ENCODE data around the gene ADAM17.
"Not testable (repeated sequence)": the region's sequence is repeated elsewhere in the genome, so short reads cannot be mapped to it uniquely, and the experiment has no call there.

Gene ADAM17

DNA sequence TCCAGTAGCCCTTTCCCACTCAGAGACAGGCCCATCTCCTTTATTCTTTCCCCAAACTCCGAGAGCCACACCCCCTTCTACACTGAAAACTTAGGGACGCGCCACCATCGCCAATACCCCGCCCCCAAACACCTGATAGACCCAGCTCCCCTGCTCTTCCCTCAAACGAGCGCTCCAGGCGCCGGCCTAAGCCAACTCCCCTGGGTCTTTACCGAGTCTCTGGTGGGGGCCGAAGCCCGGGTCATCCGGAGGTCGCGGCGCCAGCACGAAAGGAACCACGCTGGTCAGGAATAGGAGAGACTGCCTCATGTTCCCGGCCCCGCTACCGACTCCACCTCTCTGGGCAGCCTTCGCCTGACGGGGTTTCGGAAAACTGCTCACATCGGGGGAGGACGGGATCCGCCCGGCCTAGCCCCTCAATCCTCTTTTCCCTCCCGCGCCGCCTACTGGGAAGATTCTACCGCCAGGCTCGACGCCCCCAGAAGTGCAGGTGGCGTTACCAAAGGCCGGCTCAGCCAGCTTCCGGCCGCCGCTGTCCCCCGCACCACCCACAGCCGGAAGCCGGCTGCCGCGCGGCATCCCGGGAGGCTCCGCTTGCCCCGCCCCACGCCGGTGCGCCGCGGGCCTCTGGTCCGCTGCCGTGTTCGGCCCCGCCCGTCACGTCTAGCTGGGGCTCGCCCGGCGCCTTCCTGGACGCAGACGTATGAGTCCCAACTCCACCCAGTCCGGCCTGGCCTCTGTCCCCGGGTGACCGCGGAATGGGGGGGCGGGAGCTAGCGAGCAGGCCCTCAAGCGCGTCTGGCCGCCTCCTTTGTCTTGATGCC, at the start of gene ADAM17:
Gene ADAM17, minus strand, starts transcription at position 534 of the 824 bp plus-strand sequence. Its CDS starts 225 bp downstream, at position 309.
- DNase-seq: peak; percentile 97

DNA sequence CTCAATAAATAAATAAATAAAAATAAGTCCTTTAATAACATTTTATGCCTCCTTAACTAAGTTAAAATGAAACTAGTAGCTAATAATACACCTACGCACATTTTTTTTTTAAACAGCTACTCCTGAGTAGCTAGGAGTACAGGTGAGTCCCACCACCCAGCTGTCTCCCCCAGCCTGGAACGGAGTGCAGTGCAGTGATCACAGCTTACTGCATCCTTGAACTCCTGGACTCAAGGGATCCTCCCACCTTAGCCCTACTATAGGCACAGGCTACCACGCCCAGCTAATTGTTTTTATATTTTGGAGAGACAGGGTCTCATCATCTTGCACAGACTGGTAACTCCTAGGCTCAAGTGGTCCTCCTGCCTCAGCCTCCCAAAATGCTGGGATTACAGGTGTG, 46.8 kb upstream of the ADAM17 start:
- no peak for DNase-seq

GRCh38 chr2:9601397-9601796, 45.8 kb upstream of the ADAM17 start:
- DNase-seq: no peak

GRCh38 chr2:9599430-9599829, 43.8 kb upstream of the ADAM17 start:
- DNase-seq: no peak

DNA sequence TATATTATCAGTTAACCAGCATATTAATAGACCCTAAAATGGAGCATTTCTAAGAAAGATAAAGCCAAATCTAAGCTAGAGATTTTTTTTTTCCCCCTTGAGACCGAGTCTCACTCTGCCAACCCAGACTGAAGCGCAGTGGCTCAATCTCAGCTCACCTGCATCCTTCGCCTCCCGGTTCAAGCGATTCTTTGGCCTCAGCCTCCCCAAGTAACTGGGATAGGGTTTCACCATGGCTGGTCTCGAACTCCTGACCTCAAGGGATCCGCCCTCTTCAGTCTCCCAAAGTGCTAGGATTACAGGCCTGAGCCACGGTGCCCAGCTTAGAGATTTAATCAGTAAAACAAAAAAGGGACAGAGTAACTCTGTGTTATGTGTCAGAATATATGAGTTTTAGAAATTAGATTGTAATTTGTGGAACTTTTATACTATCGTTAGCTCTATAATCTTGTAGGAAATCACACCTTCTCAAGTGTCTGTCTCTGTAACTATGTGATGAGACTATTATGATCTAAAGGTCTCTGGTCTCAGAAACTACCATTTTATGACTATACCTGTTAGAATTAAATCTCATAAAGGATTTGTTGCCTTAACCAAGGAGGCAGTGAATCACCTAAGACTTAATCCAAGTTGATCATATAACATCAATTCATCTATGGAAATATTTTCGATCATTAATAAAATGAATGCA, 41.1 kb upstream of the ADAM17 start:
- no peak for DNase-seq

DNA sequence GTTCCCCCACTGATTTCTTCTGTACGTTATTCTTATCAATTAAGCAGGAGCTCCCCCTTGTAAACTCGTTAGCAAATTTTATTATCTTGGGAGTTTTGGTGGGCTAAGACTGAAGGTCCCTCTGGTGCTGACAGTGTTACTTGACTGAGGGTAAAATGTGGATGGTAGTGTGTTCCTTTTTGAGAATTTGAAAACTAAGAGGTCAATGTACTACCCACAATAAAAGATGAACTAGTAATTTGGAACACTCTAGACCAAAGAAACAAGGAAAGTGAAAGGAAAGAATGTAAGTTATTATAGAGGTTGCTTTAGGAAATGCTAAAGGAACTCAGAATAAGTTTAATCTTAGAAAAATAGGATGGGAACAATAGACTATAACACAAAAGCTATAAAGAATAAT, 40.1 kb upstream of the ADAM17 start:
- DNase-seq: no peak

GRCh38 chr2:9595256-9595655, 39.6 kb upstream of the ADAM17 start:
- not testable (repeated sequence) for DNase-seq

DNA sequence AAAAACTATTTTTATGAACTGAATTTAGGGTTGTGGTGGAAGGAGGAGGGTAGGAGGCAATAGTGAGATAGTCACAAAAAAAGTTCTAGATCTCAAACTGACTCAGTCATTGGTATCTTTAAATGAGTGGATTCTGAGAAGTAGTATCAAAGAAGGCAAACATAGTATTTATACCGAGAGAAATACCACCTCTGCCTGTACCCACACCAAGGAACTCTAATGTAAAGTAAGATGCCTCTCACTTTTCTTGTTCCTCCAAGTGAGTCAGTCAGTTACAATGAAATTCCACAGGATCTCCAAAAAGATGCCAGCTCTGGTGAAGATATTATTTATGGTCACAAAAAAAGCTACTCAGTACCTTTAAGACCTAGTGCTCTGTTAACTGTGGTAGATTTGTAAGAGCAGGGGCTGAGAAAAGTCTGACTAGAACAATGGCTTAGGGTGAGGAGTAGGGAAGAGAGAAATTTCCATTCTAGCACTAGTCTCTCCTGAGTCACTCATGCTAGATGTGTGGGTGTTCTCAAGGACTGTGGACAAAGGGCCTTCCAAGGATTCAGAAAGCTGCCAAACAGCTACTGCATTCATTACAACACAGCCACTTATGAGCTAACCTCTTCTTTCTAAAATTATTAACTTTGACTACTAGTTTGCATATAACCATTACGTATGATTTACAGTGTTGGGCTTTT, 38.9 kb upstream of the ADAM17 start:
- DNase-seq: peak; percentile 5

DNA sequence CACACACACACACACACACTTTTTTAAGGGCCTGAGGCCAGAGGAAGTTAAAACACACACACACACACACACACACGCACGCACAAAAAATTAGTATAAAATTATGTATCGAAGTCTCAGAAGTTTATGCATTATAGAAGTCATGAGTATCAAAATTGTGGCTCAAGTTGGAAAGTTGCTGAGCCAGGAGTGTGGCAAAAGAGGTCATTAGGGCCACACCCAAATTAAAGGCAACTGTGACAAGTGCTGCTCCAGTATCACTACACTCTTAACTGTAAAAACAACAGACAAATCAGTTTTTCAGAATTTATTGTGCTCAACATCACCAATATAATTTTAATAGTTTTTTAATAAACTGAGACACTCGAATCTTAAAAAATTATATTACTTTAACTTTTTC, 38.3 kb upstream of the ADAM17 start:
- DNase-seq: no peak

- no peak for DNase-seq
Measured at GRCh38 chr2:9592699-9593098, 37.1 kb upstream of the ADAM17 start.

- DNase-seq: no peak
Measured at GRCh38 chr2:9590641-9591040, 35.0 kb upstream of the ADAM17 start.

DNA sequence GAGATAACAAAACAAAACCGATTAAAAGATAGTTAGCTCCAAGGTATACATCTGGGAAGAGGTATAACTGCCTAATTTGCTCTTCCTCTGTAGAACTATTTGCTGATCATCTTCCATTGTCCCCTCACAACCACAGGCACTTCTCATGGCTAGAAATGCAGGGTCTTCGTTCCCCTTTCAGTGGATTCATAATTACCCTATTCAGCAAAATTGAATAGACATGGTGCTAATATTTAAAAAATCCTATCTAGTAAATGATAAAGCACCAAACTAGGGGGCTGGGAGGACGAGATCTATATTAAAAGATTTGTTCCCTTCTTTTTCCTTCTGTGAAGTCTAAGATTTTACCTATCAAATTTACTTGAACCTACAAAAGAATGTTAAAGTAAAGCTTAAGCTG, 30.8 kb upstream of the ADAM17 start:
- no peak for DNase-seq

GRCh38 chr2:9585486-9585885, 29.9 kb upstream of the ADAM17 start:
- DNase-seq: no peak

- not testable (repeated sequence) for DNase-seq
Measured at GRCh38 chr2:9584902-9585301, 29.3 kb upstream of the ADAM17 start.

DNA sequence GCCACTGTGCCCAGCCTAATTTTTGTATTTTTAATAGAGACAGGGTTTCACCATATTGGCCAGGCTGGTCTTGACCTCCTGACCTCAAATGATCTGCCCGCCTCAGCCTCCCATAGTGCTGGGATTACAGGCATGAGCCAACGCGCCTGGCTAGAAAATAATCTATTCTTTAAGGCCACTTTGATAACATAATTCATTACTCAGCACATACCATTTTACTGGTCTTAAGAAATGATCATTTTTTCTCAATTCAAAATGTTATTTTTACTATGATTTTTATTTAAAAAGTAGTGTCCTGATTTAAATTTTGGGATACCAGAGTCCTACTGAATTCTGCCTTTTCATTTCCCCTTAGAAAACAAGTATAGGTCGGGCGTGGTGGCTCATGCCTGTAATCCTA, 27.0 kb upstream of the ADAM17 start:
- no peak for DNase-seq

DNA sequence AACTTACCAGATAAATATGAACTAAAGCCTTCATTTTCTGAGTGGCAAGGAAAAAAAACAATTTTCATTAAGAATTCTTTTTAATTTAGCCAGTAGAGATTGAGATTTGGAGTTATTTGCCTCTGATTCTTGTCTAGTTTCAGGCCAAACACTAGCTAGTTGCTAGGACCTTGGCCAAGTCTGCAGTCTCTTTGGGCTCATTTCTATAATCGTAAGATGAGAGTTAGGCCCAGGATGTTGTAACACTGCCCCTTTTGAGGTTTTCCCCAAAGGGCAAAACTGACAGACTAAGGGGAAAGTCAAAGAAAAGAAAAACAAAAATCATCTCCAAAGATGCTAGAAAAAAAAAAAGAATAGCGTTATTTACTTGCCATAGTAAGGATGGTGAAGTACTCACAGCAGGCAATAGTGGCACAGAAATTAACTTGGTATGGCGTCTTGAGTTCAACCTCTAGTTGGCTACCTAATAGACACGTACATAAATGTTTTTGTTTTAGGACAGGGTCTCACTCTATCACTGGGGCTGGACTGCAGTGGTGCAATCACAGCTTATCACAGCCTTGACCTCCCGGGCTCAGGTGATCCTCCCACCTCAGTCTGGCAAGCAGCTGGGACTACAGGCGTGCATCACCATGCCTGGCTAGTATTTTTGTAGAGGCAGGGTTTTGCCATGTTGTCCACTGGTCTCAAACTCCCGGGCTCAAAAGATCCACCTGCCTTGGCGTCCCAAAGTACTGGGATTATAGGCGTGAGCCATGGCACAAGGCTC, 23.0 kb upstream of the ADAM17 start:
- DNase-seq: no peak

DNA sequence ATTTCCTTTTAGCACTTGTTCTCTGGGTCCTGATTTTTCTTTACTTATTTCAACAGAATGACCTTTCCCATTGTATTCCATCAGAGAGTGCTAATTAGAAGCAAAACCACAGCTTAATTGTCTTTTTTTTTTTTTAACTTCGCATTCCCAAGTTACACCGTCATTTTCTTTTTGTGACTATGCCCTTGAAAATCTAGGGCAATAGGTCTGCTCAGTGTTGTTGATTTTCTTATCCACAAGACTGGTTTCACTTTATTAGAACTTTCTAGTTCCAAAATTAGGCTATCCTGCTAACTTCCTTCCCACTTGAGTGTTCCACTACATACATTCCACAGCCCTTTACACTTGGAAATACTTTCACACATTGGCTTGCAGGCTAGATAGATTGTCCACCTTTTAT, 18.7 kb upstream of the ADAM17 start:
- no peak for DNase-seq

- no peak for DNase-seq
Measured at GRCh38 chr2:9573840-9574239, 18.2 kb upstream of the ADAM17 start.

DNA sequence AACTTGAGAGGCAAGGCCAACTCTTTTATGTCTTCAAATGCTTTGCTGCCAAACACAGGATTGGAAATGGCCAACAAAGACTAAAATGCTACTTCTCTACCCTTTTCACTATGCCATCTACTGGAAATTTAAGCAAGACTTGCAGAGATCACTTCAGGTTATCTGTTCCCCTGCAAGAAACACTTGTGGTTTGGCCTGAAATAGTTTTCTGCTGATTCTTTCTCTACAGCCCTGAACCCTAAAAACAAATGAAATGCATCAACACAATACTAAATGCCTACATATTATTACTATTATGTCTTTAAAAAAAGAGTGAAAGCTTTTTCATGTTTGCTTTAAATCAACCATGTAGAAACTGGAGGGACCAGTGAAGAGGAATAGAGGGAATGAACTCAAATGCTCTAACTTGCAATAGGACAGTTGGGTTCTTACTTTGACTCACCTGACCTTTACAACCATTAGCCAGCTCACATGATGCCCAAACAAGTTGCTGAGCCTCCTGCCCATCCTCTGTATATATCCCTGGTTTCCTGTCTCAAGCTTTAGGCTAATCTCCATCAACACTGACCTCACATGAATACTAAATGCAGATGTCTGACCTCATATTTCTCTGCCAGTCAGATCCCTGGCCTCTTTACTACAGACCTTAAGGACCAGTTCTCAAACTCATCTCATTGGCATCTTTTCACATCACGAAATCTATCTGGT, 17.5 kb upstream of the ADAM17 start:
- DNase-seq: no peak

DNA sequence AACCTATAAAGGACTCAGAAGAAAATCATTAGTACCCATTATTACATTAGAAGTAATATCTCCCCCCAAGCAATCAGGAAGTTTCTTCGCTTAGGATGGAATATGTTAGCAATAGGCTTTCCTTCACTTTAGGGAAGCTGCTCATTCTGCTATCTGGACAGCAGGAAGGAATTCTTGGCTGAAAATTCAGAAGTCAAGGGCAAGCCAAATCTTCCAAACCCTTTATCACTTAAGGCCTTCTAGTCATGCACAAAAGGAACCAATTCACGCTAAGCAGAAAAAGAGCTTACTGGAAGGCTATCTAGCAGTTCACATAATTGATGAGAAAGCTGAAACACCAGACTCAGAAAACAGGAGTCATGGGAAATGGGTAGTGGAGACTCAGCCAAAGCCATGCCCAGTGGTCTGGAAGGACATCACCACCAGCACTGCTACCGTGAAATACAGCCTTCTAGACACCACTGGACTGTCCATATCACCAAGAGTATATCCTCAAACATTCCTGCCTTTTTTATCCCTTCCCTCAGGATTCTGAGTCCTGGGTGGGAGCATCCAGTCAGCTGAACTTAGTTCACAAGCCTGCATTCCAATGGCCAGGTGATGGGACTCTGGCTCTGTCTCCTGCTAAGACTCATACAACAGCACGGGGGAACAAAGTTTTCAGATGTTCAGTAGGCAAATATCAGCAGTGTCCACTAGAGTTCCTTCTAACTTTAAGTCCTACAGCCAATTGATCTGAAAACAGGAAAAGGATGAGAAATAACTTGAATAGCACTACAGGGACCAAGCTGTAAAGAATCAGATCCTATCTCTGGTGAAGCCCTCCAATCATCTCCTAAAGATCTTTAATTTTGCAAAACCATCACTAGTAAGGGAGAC, 14.8 kb upstream of the ADAM17 start:
- no peak for DNase-seq

- DNase-seq: no peak
Measured at GRCh38 chr2:9565436-9566153, 10.0 kb upstream of the ADAM17 start.

Measured in NCI-H345 (cell line).